Suprapubic skin (tissue), 3 donors: ENCODE data around the gene DOCK11.

Experiments
- CTCF ChIP-seq, 2 donors: fragments of 200-600 bp in 1 of 2; fragments of 450-650 bp in 1 of 2; sonication (generic) in 1 of 2; IDR thresholded peaks; one replicate each; pipeline ENCODE4 v1.5.1; 2016 to 2019; ENCODE audit warnings: antibody characterized with exemption in 2 of 2, mild to moderate bottlenecking in 1 of 2, moderate library complexity in 1 of 2
- POLR2A ChIP-seq, 2 donors: fragments of 450-650 bp; IDR thresholded peaks; one replicate each; pipeline ENCODE4 v1.6.1; 2017; ENCODE audit warnings: antibody characterized with exemption in 2 of 2, mild to moderate bottlenecking in 2 of 2, moderate library complexity in 2 of 2

- no peak for TF ChIP-seq CTCF (IDR thresholded peaks at IDR 0.05)
- no peak for TF ChIP-seq POLR2A (IDR thresholded peaks at IDR 0.05)
Observed at GRCh38 chrX:118724775-118725174, 229.2 kb downstream of the DOCK11 start.
